Keratinocyte (primary cell): Measurements from ENCODE around the gene NYNRIN.

Source experiments
- CTCF ChIP-seq, 3 experiments: IDR thresholded peaks in 1 of 3; conservative IDR thresholded peaks in 1 of 3; optimal IDR thresholded peaks in 1 of 3; 2 replicates in 2 of 3; 3 replicates in 1 of 3; pipeline versions ENCODE3 to v1.5.1; 2011; ENCODE audit warnings: low read length in 3 of 3, mild to moderate bottlenecking in 3 of 3, moderate library complexity in 2 of 3, control low read depth in 1 of 3, inconsistent platforms in 1 of 3; ENCODE audit not compliant: insufficient read depth in 2 of 3; ENCODE audit errors: extremely low read depth in 1 of 3
- EZH2 ChIP-seq: IDR thresholded peaks from one replicate; pipeline ENCODE4 v1.6.1; 2012; ENCODE audit warnings: inconsistent platforms, mild to moderate bottlenecking, low read length, moderate library complexity

GRCh38 chr14:24438223-24439097 is 39.7 kb downstream of the NYNRIN start:
- no peak for TF ChIP-seq CTCF (optimal IDR thresholded peaks at IDR 0.05 in 1 of 3, IDR thresholded peaks at IDR 0.05 in 1 of 3, conservative IDR thresholded peaks at IDR 0.05 in 1 of 3; ENCODE audit: extremely low read depth in 1 of 3, insufficient read depth in 2 of 3, low read length in 3 of 3)
- no peak for TF ChIP-seq EZH2
